Vagina (tissue), 2 donors: ENCODE measurements around the gene RPUSD1.

Experiments
- POLR2A ChIP-seq, 2 donors: fragments of 450-650 bp; IDR thresholded peaks; one replicate each; pipeline ENCODE4 v1.6.1; 2017; ENCODE audit warnings: antibody characterized with exemption in 2 of 2, mild to moderate bottlenecking in 2 of 2, moderate library complexity in 2 of 2
- POLR2AphosphoS5 ChIP-seq, 2 donors: sonication (generic); formaldehyde crosslinking; IDR thresholded peaks; one replicate each; pipeline ENCODE4 v1.9.0; 2017; ENCODE audit warnings: antibody characterized with exemption in 2 of 2, mild to moderate bottlenecking in 2 of 2, low read depth in 1 of 2; ENCODE audit not compliant: insufficient read depth in 1 of 2
- TF ChIP-seq, protein P1 (sequence below), 3 experiments: fragments of 450-650 bp in 2 of 3; fragments of 200-600 bp in 1 of 3; sonication (generic) in 1 of 3; IDR thresholded peaks; one replicate each; pipeline ENCODE4 v1.5.1; 2017 to 2019; ENCODE audit warnings: antibody characterized with exemption in 3 of 3, mild to moderate bottlenecking in 2 of 3, moderate library complexity in 2 of 3

DNA sequence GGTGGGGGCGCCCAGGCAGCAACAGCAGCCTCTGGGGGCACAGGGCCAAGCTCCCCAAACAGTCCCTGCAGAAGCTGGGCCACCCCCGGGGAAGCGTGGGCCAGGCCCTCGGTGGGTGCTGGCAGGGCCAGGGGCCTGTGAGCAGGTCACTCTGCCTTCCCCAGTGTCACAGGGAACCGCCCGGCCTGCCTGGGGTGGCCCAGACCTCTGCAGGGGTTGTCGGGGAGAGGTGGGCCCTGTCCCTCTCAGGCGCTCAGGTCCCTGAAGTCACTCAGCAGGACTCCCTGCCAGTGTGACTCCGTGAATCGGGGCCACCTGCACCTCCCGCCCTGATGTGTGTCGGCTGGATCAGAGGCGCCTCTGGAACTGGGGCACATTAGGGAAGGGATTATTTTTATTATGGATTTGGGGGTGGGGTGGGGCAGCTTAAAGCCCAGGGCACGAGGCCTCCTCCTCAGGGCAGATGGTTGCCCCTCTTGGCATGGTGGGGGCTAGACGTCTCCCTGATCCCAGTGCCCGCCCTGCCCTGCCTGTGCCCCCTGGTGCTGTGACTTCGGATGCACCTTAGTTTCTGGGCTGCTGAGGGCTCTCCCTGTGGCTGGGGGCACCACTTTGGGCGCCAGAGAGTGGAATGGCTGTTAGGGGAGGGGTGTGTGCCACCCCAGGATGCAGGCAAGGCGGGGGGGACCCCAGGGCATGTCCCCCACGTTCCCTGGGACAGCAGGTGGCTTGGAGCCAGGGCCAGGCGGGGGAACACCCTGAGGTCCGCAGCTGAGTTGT, 13.6 kb upstream of the RPUSD1 start:
- TF ChIP-seq POLR2A (IDR thresholded peaks at IDR 0.05) (no peak), POLR2AphosphoS5 (IDR thresholded peaks at IDR 0.05; ENCODE audit: insufficient read depth in 1 of 2, low read depth in 1 of 2) (no peak)
- TF ChIP-seq, protein P1, sequence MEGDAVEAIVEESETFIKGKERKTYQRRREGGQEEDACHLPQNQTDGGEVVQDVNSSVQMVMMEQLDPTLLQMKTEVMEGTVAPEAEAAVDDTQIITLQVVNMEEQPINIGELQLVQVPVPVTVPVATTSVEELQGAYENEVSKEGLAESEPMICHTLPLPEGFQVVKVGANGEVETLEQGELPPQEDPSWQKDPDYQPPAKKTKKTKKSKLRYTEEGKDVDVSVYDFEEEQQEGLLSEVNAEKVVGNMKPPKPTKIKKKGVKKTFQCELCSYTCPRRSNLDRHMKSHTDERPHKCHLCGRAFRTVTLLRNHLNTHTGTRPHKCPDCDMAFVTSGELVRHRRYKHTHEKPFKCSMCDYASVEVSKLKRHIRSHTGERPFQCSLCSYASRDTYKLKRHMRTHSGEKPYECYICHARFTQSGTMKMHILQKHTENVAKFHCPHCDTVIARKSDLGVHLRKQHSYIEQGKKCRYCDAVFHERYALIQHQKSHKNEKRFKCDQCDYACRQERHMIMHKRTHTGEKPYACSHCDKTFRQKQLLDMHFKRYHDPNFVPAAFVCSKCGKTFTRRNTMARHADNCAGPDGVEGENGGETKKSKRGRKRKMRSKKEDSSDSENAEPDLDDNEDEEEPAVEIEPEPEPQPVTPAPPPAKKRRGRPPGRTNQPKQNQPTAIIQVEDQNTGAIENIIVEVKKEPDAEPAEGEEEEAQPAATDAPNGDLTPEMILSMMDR (IDR thresholded peaks at IDR 0.05): no peak
